Measurements from ENCODE around the gene BACH2. TPM values are rescaled to one million over a fixed set of nuclear protein-coding genes. Genes with fewer than 3 reads are reported as not detected.

The BACH2 gene
- total and polyA plus RNA-seq, 4 donors: 0.78 to 17.4 (median 3.2) TPM

DNA sequence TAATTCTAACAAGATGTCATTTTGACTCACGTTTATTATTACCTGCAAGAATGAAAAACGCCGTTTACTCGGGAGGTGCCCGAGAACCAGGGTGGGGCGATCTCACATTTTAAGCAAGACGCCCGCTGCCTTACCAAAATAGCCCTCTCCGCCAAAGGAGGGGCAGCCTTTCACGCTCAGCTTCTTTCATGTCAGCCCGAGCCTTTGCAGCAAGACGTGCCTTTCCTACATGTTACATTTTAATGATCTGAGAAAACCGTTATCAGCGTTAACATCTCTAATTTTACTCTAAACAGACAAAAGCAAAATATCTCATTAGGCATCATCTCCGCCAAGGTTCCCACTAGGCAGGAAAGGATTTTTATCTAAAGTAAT lies 2.0 kb downstream of the BACH2 start:
- 14 to 18% methylated on average over 15 of the region's 15 CpGs for WGBS, 2 donors
- H3K27me3 ChIP-seq (ENCODE audit: control insufficient read depth in 3 of 3, insufficient read depth in 3 of 3, low read length in 2 of 3): peaks cover 0 to 34% (median 6%) of the 10 kb centered on the region in 3 donors
- no peak overlapping the region for H3K27ac ChIP-seq (ENCODE audit: low read depth in 1 of 2, low read length in 1 of 2)
- DNase-seq: peak; percentile 43 to 67 (median 60)
- ATAC-seq (ENCODE audit: insufficient read depth, low FRiP score): no peak
- no peaks in the 10 kb centered on the region for H3K36me3 ChIP-seq (ENCODE audit: control insufficient read depth in 4 of 4, insufficient read depth in 4 of 4, low read length in 4 of 4)
- TF ChIP-seq, protein P1, sequence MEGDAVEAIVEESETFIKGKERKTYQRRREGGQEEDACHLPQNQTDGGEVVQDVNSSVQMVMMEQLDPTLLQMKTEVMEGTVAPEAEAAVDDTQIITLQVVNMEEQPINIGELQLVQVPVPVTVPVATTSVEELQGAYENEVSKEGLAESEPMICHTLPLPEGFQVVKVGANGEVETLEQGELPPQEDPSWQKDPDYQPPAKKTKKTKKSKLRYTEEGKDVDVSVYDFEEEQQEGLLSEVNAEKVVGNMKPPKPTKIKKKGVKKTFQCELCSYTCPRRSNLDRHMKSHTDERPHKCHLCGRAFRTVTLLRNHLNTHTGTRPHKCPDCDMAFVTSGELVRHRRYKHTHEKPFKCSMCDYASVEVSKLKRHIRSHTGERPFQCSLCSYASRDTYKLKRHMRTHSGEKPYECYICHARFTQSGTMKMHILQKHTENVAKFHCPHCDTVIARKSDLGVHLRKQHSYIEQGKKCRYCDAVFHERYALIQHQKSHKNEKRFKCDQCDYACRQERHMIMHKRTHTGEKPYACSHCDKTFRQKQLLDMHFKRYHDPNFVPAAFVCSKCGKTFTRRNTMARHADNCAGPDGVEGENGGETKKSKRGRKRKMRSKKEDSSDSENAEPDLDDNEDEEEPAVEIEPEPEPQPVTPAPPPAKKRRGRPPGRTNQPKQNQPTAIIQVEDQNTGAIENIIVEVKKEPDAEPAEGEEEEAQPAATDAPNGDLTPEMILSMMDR (IDR thresholded peaks at IDR 0.05; ENCODE audit: control extremely low read depth, extremely low read depth): no peak
- no peaks in the 10 kb centered on the region for H3K9me3 ChIP-seq (ENCODE audit: control insufficient read depth in 4 of 4, insufficient read depth in 3 of 4, low read length in 3 of 4)
- peak overlapping the region in 1 of 2 donors; percentile 64 for H3K9ac ChIP-seq (ENCODE audit: insufficient read depth in 1 of 2, low read length in 2 of 2)
- no peak overlapping the region for H3K4me3 ChIP-seq
- peaks cover 0 to 34% (median 11%) of the 10 kb centered on the region in 5 donors for H3K4me1 ChIP-seq (ENCODE audit: control insufficient read depth in 5 of 5, insufficient read depth in 5 of 5, low read length in 5 of 5)

DNA sequence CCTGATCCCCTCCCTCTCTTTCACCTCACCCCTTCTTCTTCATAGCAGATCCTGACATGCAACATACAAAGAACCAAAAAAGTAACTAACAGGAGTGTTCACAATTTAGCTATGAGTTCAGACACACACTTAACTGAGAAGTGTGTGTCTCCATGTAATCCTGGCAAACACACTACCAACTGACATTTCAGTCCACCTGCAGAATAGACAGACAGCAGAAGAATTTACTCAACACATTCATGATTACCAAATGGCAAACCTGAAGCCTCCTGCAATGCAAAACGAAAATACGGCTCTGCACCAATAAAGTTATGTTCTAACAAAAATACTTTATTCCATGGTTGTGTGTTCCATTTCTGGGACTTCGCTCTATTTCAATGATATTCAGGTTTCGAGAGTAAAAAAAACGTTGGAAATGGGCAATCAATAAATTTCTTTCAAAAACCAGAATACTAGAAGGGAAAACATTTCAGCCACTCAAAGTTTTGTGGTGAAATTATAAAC lies 2.6 kb downstream of the BACH2 start:
- ATAC-seq (ENCODE audit: insufficient read depth, low FRiP score): no peak
- WGBS, 2 donors: 83% methylated on average over 5 of the region's 5 CpGs
- H3K4me1 ChIP-seq (ENCODE audit: control insufficient read depth in 5 of 5, insufficient read depth in 5 of 5, low read length in 5 of 5): peaks cover 0 to 34% (median 11%) of the 10 kb centered on the region in 5 donors
- H3K4me3 ChIP-seq: no peak overlapping the region
- H3K9ac ChIP-seq (ENCODE audit: insufficient read depth in 1 of 2, low read length in 2 of 2): peak overlapping the region in 1 of 2 donors; percentile 46
- H3K27ac ChIP-seq (ENCODE audit: low read depth in 1 of 2, low read length in 1 of 2): no peak overlapping the region
- TF ChIP-seq, protein P1 (IDR thresholded peaks at IDR 0.05; ENCODE audit: control extremely low read depth, extremely low read depth): no peak
- H3K36me3 ChIP-seq (ENCODE audit: control insufficient read depth in 4 of 4, insufficient read depth in 4 of 4, low read length in 4 of 4): no peaks in the 10 kb centered on the region
- H3K9me3 ChIP-seq (ENCODE audit: control insufficient read depth in 4 of 4, insufficient read depth in 3 of 4, low read length in 3 of 4): no peaks in the 10 kb centered on the region
- no peak for DNase-seq
- H3K27me3 ChIP-seq (ENCODE audit: control insufficient read depth in 3 of 3, insufficient read depth in 3 of 3, low read length in 2 of 3): peaks cover 0 to 29% (median 6%) of the 10 kb centered on the region in 3 donors

DNA sequence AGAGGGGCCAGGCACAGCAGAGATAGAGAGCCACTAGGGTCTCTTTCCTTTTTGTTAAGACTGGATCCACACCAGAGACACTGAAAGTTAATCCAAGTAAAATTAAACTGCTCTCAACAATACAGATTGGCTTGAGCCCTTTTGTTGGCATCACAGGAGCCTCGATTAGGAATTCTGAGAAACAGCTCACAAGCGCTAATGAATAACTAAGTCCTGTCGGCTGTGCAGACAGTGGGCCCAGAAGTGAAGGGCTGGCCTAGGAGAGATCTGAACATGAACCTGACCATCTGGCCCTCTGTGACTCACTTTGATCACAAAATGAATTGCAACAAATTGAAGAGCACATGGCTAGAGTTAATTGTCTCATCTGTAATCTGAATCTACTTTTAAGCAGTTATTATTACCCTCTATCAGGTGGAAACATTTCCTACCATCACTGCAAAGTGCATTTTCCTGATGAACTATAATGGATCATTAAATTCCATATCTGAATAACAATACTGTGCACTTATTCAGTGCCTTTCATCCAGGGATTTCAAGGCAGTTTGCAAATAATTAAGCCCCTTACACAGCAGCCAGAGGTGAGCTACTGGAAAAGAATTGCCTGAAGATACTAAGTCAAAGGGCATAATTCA lies 3.2 kb downstream of the BACH2 start:
- 91 to 97% methylated on average over 3 of the region's 3 CpGs for WGBS, 2 donors

More for the DNA sequence above, 3.2 kb downstream of the BACH2 start:
- DNase-seq (no peak), ATAC-seq (ENCODE audit: insufficient read depth, low FRiP score) (no peak)
- H3K9me3 ChIP-seq (ENCODE audit: control insufficient read depth in 4 of 4, insufficient read depth in 3 of 4, low read length in 3 of 4): no peaks in the 10 kb centered on the region
- H3K36me3 ChIP-seq (ENCODE audit: control insufficient read depth in 4 of 4, insufficient read depth in 4 of 4, low read length in 4 of 4): no peaks in the 10 kb centered on the region
- H3K4me1 ChIP-seq (ENCODE audit: control insufficient read depth in 5 of 5, insufficient read depth in 5 of 5, low read length in 5 of 5): peaks cover 0 to 35% (median 10%) of the 10 kb centered on the region in 5 donors
- TF ChIP-seq, protein P1 (IDR thresholded peaks at IDR 0.05; ENCODE audit: control extremely low read depth, extremely low read depth): no peak
- H3K9ac ChIP-seq (ENCODE audit: insufficient read depth in 1 of 2, low read length in 2 of 2): no peak overlapping the region
- H3K27ac ChIP-seq (ENCODE audit: low read depth in 1 of 2, low read length in 1 of 2): no peak overlapping the region
- peaks cover 0 to 23% (median 3%) of the 10 kb centered on the region in 3 donors for H3K27me3 ChIP-seq (ENCODE audit: control insufficient read depth in 3 of 3, insufficient read depth in 3 of 3, low read length in 2 of 3)
- no peak overlapping the region for H3K4me3 ChIP-seq
